Globus pallidus (tissue), 1 donor: ENCODE data around the gene ADCY3.

Experiments used
- DNase-seq: peaks from one replicate; pipeline ENCODE4 v3.0.0-alpha.2; 2015; ENCODE audit warnings: low spot score

The ADCY3 gene

DNA sequence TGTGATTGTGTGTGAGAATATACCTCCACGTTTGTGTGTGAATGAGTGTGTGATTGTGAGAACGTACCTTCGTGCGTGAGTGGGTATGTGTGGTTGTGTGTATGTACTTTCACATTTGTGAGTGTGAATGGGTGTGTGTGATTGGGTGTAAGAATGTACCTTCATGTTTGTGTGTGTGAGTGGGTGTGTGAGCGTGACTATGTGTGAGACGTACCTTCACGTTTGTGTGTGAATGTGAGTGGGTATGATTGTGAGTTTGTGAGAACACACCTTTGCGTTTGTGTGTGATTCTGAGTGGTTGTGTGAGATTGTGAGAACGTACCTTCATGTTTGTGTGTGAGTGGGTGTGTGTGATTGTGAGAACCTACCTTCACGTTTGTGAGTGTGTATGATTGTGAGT, 5.8 kb upstream of the ADCY3 start:
- no peak for DNase-seq

DNA sequence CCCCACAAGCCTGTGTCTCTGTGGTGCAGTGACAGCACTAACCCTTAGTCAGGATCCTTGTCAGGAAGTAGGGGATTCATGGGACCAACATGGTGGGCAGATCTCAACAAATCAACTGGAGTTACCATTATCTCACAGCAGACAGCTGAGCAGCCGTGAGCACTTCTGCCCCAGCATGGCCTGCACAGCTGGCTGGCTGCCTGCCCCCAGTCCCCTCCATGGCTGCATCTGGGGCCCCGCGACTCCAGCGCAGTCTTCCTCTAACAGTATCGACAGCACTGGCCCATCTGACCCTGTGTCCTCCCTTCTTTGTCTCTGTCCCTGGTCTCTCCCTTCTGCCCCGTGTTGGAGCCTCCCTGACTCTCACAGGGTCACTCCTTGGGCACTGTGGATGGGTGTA, 4.7 kb upstream of the ADCY3 start:
- no peak for DNase-seq

DNA sequence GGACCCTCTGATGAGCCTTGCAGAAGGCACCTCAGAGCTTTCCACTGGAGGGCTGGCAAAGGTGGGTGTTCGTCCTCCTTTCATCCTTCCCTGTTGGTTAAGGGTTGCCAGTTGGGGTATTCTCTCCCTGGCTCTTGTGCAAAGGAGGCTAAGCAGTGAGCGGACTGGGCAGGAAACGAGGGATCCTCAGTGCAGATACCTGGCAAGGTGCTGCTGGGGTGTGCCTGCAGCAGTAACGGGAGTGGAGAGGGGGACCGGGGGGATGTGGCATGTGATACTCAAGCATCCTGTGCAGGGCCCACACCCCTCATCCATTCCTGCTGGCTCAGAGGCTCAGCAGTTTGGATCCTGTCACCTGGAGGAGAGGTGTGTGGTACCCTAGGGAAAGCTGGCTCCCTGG, 4.2 kb upstream of the ADCY3 start:
- no peak for DNase-seq

DNA sequence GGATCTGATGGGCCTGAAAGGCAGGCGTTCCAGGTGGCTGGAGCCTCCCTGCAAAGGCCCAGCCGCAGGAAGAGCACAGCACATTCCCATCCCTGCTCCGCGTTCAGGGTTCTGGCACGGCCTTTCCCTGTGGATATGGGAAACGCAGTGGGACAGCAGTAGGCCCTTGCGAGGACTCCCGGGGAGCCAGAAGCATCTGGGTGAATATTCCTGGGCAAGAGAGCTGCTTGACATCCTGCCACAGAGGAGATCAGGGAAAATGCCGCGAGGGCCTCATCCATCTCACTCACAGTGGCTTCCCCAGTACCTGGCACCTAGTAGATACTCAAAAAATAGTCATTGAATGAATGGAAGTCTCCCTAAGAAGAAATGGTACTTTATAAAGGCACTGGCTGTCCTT, 3.1 kb upstream of the ADCY3 start:
- DNase-seq, result no peak

DNA sequence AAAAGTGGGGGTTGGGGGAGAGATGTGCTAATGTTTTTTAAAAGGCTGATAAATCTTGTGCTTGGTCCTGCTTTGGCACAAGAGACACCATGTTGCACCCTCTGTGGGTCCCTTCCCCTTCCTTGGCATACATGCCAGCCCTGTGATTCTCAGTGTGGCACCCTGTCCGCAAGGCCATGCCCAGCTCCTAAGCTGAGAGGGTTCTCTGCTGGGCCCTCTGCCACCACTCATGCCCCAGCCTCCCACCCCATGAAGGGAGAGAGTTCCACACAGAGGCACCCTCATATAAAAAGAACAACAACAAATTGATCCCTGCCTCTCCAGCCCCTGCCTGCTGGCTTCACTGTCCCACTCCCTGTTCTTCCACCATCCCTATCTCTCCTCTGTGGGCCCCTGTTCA, 2.5 kb upstream of the ADCY3 start:
- no peak for DNase-seq

- no peak for DNase-seq
Observed at GRCh38 chr2:24920809-24921441, 888 bp upstream of the ADCY3 start.

GRCh38 chr2:24919506-24920097, 435 bp downstream of the ADCY3 start:
- no peak for DNase-seq

DNA sequence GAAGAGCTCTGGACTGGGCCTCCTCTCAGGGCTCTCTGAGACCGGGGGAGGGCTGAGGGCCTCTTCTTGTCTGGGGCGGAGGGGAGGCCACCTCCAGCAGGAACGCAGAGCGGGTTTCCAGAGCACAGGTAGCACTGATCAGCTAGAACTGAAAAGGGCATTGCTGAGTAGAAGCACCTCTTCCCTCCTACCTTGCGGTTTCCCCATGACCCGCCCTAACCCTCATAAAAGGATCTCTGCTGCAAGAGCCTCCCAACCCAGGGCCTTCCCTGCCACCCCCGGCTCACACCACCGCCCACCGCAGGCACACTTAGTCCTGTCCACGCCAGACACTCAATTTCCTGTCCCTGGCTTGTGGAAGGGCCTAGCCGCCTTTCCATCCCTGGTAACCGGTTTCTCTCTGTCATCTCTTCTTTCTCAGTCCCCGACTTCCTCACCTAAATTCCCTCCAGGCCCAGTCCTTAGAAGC, 966 bp downstream of the ADCY3 start:
- DNase-seq, result no peak

DNA sequence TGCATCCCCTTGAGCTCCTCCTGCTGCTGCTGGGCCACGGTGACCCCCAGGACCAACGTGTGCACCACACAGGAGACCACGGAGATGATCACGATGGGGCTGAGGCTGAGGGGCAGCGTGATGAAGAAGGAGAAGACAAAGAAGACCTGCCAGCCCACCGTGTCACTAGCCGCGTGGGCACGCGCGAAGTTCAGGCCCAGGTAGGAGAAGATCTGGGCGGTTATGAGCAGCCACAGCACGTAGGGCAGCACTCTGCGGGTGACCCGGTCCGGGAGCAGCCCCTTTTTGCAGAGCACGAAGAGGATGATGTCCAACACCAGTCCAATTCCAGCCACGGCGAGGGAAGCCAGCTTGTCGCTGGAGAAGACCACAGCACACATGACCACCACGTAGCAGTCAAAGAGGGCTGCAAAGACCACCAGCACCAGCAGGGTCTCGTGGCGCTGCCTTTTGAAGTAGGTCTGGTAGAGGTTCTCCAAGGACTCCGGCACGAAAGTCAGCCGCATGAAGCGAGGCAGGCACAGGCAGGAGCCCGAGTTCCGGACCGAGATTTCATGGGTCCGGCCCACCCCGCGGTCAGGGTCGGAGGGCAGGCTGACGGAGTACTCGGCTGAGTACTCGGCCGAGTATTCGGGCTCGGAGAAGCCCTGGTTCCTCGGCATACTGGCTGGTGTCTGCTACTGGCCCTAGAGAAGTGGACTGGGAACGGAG, 1.6 kb downstream of the ADCY3 start:
- no peak for DNase-seq

GRCh38 chr2:24917731-24918325, 2.2 kb downstream of the ADCY3 start:
- no peak for DNase-seq

- no peak for DNase-seq
Observed at GRCh38 chr2:24917086-24917485, 3.0 kb downstream of the ADCY3 start.

- DNase-seq, result no peak
Observed at GRCh38 chr2:24915796-24916195, 4.2 kb downstream of the ADCY3 start.

DNA sequence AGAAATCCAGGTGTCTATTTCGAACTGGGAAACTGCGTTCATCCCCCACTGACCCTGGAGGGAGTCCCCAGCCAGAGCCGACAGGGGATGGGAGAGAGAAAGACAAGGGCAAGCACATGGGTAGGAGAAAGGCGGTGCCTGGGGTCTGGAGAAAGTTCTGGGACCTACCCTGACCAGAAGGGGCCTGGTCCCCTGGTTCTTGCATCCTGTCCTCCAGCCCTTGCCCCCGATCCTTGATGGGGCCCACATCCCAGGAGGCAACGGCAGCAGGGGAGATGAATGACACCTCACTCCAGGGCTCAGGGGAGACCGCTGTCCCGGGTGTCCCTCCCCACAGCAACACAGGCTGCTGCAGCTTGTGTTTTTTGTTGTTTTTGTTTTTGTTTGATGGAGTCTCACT, 4.9 kb downstream of the ADCY3 start:
- DNase-seq, result no peak

DNA sequence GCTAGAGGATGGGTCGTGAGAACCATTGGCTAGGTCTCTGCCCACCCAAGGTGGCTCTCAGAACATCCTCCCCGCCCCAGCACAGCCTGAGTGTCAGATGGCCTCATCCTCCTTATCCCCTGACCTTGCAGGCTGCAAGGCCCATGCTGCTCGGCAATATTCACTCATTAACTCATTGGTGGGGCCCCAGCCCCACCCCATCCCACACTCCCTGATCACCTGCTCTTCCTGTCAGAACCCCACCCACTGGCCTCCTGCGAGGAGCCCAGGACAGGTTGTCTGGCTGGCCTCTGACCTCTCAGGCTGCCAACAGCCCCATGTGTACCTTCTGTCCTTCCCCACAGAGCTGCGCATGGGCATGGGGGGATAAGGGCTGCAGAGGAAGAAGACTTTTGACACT, 5.3 kb downstream of the ADCY3 start:
- DNase-seq, result no peak

DNA sequence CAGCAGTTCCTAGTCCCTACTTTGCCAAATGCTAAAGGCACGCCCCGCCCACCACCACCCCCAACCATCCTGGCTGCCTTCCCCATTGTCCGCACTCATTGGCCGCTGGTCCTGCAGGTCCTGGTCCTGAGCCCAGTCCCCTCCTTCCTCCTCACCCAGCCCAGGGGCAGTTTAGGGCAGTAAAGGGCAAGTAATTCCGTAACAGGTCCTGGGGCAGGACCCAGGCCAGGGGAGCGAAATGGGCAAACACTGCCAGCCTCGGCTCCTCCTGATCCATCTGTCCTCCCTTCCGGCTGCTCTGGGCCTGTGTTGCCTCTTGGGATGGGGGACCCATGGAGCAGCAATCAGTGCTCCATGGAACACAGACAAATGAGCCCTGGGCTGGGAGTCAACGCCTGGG, 6.1 kb downstream of the ADCY3 start:
- DNase-seq, result no peak

DNA sequence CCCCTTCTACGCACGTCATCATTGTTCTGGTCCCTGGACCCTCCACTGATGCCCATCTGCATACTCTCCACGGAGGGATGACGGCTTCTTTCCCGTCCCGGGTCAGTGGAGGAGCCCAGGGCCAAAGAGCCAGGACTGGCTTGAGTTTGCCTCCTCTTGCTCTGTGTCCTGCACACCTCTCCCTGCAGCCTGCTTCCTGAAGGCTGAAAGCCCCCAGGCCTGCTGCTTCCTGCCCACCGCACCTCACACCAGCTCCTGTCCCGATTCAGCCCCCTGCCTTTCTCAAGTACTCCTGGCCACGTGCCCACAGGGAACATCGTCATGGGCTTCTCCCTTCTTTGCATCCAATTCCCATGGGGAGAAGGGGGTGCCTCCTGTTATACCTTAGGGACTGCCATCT, 7.1 kb downstream of the ADCY3 start:
- DNase-seq, result no peak

DNA sequence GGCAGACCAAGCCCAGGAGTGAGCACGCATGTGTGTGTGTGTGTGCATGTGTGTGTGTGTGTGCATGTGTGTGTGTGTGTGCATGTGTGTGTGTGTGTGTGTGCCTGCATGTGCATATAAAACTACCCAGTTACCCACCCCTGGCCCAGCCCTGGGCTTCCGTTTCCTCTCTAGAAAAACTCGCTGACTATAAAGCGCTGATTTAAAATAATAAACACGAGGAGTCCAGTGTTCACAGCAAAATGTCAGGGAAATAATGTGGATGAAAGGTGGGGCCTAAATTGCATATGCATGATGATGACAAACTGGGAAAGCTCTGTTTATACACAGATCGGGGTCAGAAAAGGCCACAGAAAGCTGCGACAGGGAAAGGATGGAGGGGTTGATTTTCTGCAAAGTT, 7.5 kb downstream of the ADCY3 start:
- DNase-seq, result no peak

DNA sequence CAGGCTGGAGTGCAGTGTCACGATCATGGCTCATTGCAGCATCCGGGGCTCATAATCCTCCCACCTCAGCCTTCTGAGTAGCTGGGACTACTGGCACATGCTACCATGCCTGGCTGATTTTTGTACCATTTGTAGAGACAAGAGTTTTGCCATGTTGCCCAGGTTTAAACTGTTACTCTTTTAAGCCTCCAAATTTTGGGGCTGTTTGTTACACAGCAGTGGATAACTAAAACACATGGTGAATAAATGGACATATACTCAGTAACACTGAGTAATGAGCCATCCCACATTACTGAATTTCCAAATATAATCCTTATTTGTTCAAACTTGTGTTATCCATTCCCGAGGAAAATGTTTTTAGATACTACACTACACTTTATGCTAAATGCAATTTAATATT, 9.8 kb downstream of the ADCY3 start:
- DNase-seq, result no peak

GRCh38 chr2:24909555-24910177, 10.4 kb downstream of the ADCY3 start:
- no peak for DNase-seq

DNA sequence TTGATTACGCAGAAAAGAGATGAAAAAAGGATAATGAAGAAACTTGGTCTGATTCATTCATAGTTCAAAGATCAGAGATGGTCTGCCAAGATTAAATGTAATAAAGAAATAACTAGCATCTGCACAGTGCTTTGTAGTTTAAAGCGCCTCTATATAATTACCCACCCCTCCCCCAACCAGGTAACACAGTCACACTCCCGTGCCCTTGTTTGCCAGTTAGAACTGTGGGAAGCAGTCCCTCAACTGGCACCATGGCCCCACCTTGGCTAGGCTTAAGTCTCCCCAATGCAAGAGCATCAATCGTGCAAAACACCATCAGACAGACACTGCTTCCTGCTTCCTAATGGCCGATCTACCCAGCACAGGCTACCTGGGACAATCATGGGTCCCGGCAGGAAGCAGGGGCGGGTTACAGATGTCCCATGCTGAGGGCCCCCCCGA, 11.6 kb downstream of the ADCY3 start:
- DNase-seq, result no peak

GRCh38 chr2:24907116-24907515, 12.9 kb downstream of the ADCY3 start:
- no peak for DNase-seq

DNA sequence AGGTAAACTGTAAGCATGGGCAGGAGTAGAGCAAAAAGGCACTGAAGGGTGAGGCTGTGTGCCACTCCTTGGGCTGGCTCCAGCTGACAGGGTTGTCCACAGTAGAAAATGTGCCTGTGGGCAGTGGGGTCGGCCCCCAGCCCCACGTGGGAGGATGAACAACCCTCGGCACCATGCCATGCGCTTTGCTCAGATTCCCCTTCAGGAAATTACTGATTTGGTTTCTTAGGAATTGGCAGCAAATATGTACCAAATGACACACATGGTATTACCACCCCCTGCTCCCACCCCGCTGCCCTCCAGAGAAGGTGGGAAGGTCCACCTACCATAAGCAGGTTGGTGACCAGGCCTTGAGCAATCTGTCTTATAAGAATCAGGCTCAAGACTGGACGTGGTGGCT, 13.6 kb downstream of the ADCY3 start:
- no peak for DNase-seq
